IMR-90 (cell line): ENCODE measurements around the gene CSNK1D. TPM values are rescaled to one million over a fixed set of nuclear protein-coding genes. Genes with fewer than 3 reads are reported as not detected.

ENCODE experiments used
- ATAC-seq: fragments of 200-7000 bp; cut with Tn5 transposase; 2 replicates; pipeline ENCODE4 v1.9.1; 2020; ENCODE audit warnings: low read depth, mild to moderate bottlenecking, moderate library complexity
- BruUV-seq: library from RNA; stranded (reverse); fragments of 400-500 nt; replicated peaks from 2 replicates; lab custom pipeline; 2021; lab: Mats Ljungman, UMichigan
- CTCF ChIA-PET: fragments of 300-600 bp; formaldehyde crosslinking; extraction: SDS; loops from one replicate; lab custom pipeline; 2021; ENCODE audit warnings: antibody characterized with exemption; lab: Yijun Ruan, JAX
- POLR2A ChIA-PET: fragments of 300-600 bp; sonication (Branson Sonifier 250); formaldehyde crosslinking; loops from one replicate; lab custom pipeline; 2022; ENCODE audit warnings: antibody characterized with exemption; ENCODE audit not compliant: unreplicated experiment; lab: Charles Lee
- DNase-seq: peaks from one replicate; pipeline ENCODE4 v3.0.0; 2013
- H2AFZ ChIP-seq: replicated peaks from 2 replicates; pipeline ENCODE3; 2013; ENCODE audit warnings: low read length, mild to moderate bottlenecking; ENCODE audit not compliant: poor library complexity
- H2AK5ac ChIP-seq: 2 replicates; pipeline ENCODE4 v1.6.1; 2013; ENCODE audit warnings: low read depth, low read length, inconsistent platforms
- H2AK9ac ChIP-seq: replicated peaks from 2 replicates; pipeline ENCODE3; 2013; ENCODE audit warnings: mild to moderate bottlenecking, low read depth, low read length, moderate library complexity; ENCODE audit not compliant: poor library complexity
- H2BK120ac ChIP-seq: 2 replicates; pipeline ENCODE4 v1.6.1; 2013; ENCODE audit warnings: low read depth, low read length, inconsistent platforms
- H2BK15ac ChIP-seq: 3 replicates; pipeline ENCODE4 v1.6.1; 2013; ENCODE audit warnings: low read depth, low read length, inconsistent platforms
- H2BK20ac ChIP-seq: 2 replicates; pipeline ENCODE4 v1.6.1; 2013; ENCODE audit warnings: low read depth, mild to moderate bottlenecking, inconsistent platforms, low read length, moderate library complexity
- H2BK5ac ChIP-seq: 2 replicates; pipeline ENCODE4 v1.6.1; 2013; ENCODE audit warnings: mild to moderate bottlenecking, low read depth, low read length, inconsistent platforms; ENCODE audit not compliant: poor library complexity, severe bottlenecking
- H3K14ac ChIP-seq: replicated peaks from 2 replicates; pipeline ENCODE4 v1.6.1; 2013; ENCODE audit warnings: low read depth, low read length, inconsistent platforms
- H3K18ac ChIP-seq: 2 replicates; pipeline ENCODE4 v1.6.1; 2013; ENCODE audit warnings: low read depth, low read length, control low read depth
- H3K23ac ChIP-seq: 2 replicates; pipeline ENCODE4 v1.6.1; 2013; ENCODE audit warnings: low read depth, low read length, inconsistent platforms
- H3K27ac ChIP-seq: 2 replicates; pipeline ENCODE4 v1.5.1; 2013; ENCODE audit warnings: mild to moderate bottlenecking, control low read depth, low read length; ENCODE audit not compliant: insufficient read depth
- H3K27me3 ChIP-seq: 2 replicates; pipeline ENCODE4 v1.6.1; 2013; ENCODE audit warnings: low read length; ENCODE audit not compliant: control insufficient read depth, insufficient read depth
- H3K36me3 ChIP-seq: 2 replicates; pipeline ENCODE4 v1.6.1; 2013; ENCODE audit warnings: low read length, mixed read lengths; ENCODE audit not compliant: control insufficient read depth, insufficient read depth
- H3K4ac ChIP-seq: 2 replicates; pipeline ENCODE4 v1.6.1; 2013; ENCODE audit warnings: low read depth, low read length, inconsistent platforms
- H3K4me1 ChIP-seq: 2 replicates; pipeline ENCODE4 v1.6.1; 2013; ENCODE audit warnings: low read length, mixed read lengths; ENCODE audit not compliant: control insufficient read depth, insufficient read depth
- H3K4me2 ChIP-seq: 2 replicates; pipeline ENCODE4 v1.6.1; 2013; ENCODE audit warnings: low read depth, mild to moderate bottlenecking, control low read depth, low read length, moderate library complexity
- H3K4me3 ChIP-seq: 2 replicates; pipeline ENCODE4 v1.5.1; 2013; ENCODE audit warnings: low read depth, mild to moderate bottlenecking, control low read depth, low read length, moderate library complexity; ENCODE audit not compliant: insufficient read depth
- H3K56ac ChIP-seq: 2 replicates; pipeline ENCODE4 v1.6.1; 2013; ENCODE audit warnings: low read length, inconsistent platforms; ENCODE audit not compliant: insufficient read depth; ENCODE audit errors: extremely low read depth
- H3K79me1 ChIP-seq, 2 experiments: 2 replicates each; pipeline ENCODE4 v1.6.1; 2013; ENCODE audit warnings: low read length in 2 of 2, inconsistent platforms in 1 of 2, low read depth in 1 of 2
- H3K9ac ChIP-seq: 2 replicates; pipeline ENCODE4 v1.6.1; 2013; ENCODE audit warnings: low read depth, low read length, control low read depth
- H3K9me1 ChIP-seq: 2 replicates; pipeline ENCODE4 v1.6.1; 2013; ENCODE audit warnings: low read length, inconsistent platforms; ENCODE audit not compliant: insufficient read depth
- H3K9me3 ChIP-seq: 2 replicates; pipeline ENCODE4 v1.6.1; 2013; ENCODE audit warnings: low read length; ENCODE audit not compliant: control insufficient read depth, insufficient read depth
- H4K20me1 ChIP-seq: 2 replicates; pipeline ENCODE4 v1.6.1; 2013; ENCODE audit warnings: low read length, inconsistent platforms; ENCODE audit not compliant: insufficient read depth
- H4K5ac ChIP-seq: 2 replicates; pipeline ENCODE4 v1.6.1; 2013; ENCODE audit warnings: mild to moderate bottlenecking, low read depth, low read length, control low read depth
- H4K8ac ChIP-seq, 2 experiments: 2 replicates each; pipeline ENCODE4 v1.6.1; 2013; ENCODE audit warnings: low read depth in 2 of 2, low read length in 2 of 2, control low read depth in 1 of 2, inconsistent platforms in 1 of 2
- H4K91ac ChIP-seq: 2 replicates; pipeline ENCODE4 v1.6.1; 2013; ENCODE audit warnings: low read depth, low read length, inconsistent platforms; ENCODE audit not compliant: insufficient read depth
- CEBPB ChIP-seq: IDR thresholded peaks from 2 replicates; pipeline ENCODE4 v1.6.1; 2012; ENCODE audit warnings: low read depth, low read length, improper control_type of control experiment
- CHD1 ChIP-seq: IDR thresholded peaks from 2 replicates; pipeline ENCODE4 v1.6.1; 2012; ENCODE audit warnings: low read depth, low read length, improper control_type of control experiment
- CTCF ChIP-seq: conservative IDR thresholded peaks from 2 replicates; pipeline ENCODE4 v1.5.1; 2012; ENCODE audit warnings: mild to moderate bottlenecking, low read depth, low read length, improper control_type of control experiment
- FOS ChIP-seq: fragments of 150-350 bp; IDR thresholded peaks from 2 replicates; pipeline ENCODE4 v1.6.1; 2016; ENCODE audit warnings: low read depth, low read length
- MAFK ChIP-seq: IDR thresholded peaks from 2 replicates; pipeline ENCODE4 v1.6.1; 2012; ENCODE audit warnings: low read depth, low read length, improper control_type of control experiment
- MAZ ChIP-seq: IDR thresholded peaks from 2 replicates; pipeline ENCODE4 v1.6.1; 2012; ENCODE audit warnings: low read depth, mild to moderate bottlenecking, low read length, improper control_type of control experiment, moderate library complexity, borderline replicate concordance
- MXI1 ChIP-seq: IDR thresholded peaks from 2 replicates; pipeline ENCODE4 v1.6.1; 2012; ENCODE audit warnings: low read depth, mild to moderate bottlenecking, low read length, moderate library complexity, borderline replicate concordance
- NFE2L2 ChIP-seq: fragments of 150-350 bp; IDR thresholded peaks from 2 replicates; pipeline ENCODE4 v1.6.1; 2016; ENCODE audit warnings: low read depth, mild to moderate bottlenecking, low read length
- POLR2A ChIP-seq: IDR thresholded peaks from 2 replicates; pipeline ENCODE4 v1.6.1; 2012; ENCODE audit warnings: mild to moderate bottlenecking, low read depth, low read length
- RAD21 ChIP-seq: IDR thresholded peaks from 2 replicates; pipeline ENCODE4 v1.6.1; 2012; ENCODE audit warnings: low read length, improper control_type of control experiment
- RCOR1 ChIP-seq: IDR thresholded peaks from 2 replicates; pipeline ENCODE4 v1.6.1; 2012; ENCODE audit warnings: mild to moderate bottlenecking, low read length, improper control_type of control experiment; ENCODE audit not compliant: insufficient replicate concordance
- RFX5 ChIP-seq: IDR thresholded peaks from 2 replicates; pipeline ENCODE4 v1.8.0; 2012; ENCODE audit warnings: low read depth, mild to moderate bottlenecking, low read length, moderate library complexity
- WGBS, 2 experiments: methylation state at CpG; one replicate each; pipeline versions ENCODE4 v1.1.5 to v1.1.7; 2013; ENCODE audit warnings: missing lambda C conversion rate in 2 of 2; ENCODE audit not compliant: insufficient read length in 1 of 2; ENCODE audit errors: extremely low coverage in 2 of 2; 5-methylcytosine and 5-hydroxymethylcytosine counted together
- dilution Hi-C: fragments of 300-500 bp; cut with HindIII; formaldehyde crosslinking; loops from one replicate; pipeline ENCODE4 v1.14.3; 2018; ENCODE audit warnings: low sequenced_read_pairs; ENCODE audit not compliant: unreplicated experiment
- in situ Hi-C: fragments of 300-500 bp; cut with MboI; formaldehyde crosslinking; loops from 3 replicates; pipeline ENCODE4 v1.14.3; 2019; ENCODE audit warnings: low sequenced_read_pairs, inconsistent platforms, mixed read lengths
- intact Hi-C: fragments of 100-400 bp; cut with micrococcal nuclease; formaldehyde crosslinking; loops from 2 replicates; pipeline ENCODE4 v1.10.0; 2022
- polyA plus RNA-seq, 3 experiments: library from polyadenylated mRNA; depleted of rRNA; stranded (reverse); fragments of >200 nt; gene quantifications; 2 replicates each; pipeline ENCODE4 v1.2.3, GENCODE V29; 2012; ENCODE audit warnings: low replicate concordance in 1 of 3
- total RNA-seq: library from RNA; depleted of rRNA; stranded (reverse); fragments of >200 nt; gene quantifications from 2 replicates; pipeline ENCODE4 v1.2.3, GENCODE V29; 2012

The CSNK1D gene
- total and polyA plus RNA-seq, 2 of the 4 experiments (the other 2 are of a cell fraction): 47.1 to 186 TPM

GRCh38 chr17:82318772-82319606 is 45.5 kb upstream of the CSNK1D start (continued):
- TF ChIP-seq CEBPB: no peak

- in situ Hi-C loops: no loop called here
- no peak overlapping the region for H4K8ac ChIP-seq
- H3K9me3 ChIP-seq: no peaks in the 10 kb centered on the region
- ATAC-seq: no peak
- H3K23ac ChIP-seq: no peak overlapping the region
- no peak overlapping the region for H2BK15ac ChIP-seq
- ChIA-PET POLR2A (no interaction called here), CTCF (no interaction called here)
- H4K5ac ChIP-seq: no peak overlapping the region
- no peaks in the 10 kb centered on the region for H3K4me1 ChIP-seq
- no peak overlapping the region for H3K4me2 ChIP-seq
- no peaks in the 10 kb centered on the region for H3K79me1 ChIP-seq
- dilution Hi-C loops: no loop called here
- no peaks in the 10 kb centered on the region; the same call in 1 of the 2 replicates for H4K20me1 ChIP-seq
- TF ChIP-seq RAD21: no peak
- TF ChIP-seq RCOR1: no peak
- no peak for TF ChIP-seq MXI1
- no peak for TF ChIP-seq CTCF
- TF ChIP-seq MAZ: no peak
- no peak for TF ChIP-seq POLR2A
- no peak for TF ChIP-seq MAFK
- no peak for TF ChIP-seq CHD1
- TF ChIP-seq NFE2L2: no peak
- no peak for TF ChIP-seq RFX5
- no peak for TF ChIP-seq FOS
- H2AK5ac ChIP-seq: no peak overlapping the region
- no TSS peak for BruUV-seq
- peaks cover 7% of the 10 kb centered on the region; the same call in 1 of the 2 replicates for H3K9me1 ChIP-seq
- H2BK20ac ChIP-seq: no peak overlapping the region
- no peak overlapping the region for H3K9ac ChIP-seq
- no peak overlapping the region for H3K4me3 ChIP-seq
- peaks cover 36% of the 10 kb centered on the region for H3K27me3 ChIP-seq
- no peak overlapping the region for H3K27ac ChIP-seq
- H2BK120ac ChIP-seq: no peak overlapping the region
- DNase-seq: no peak
- H3K14ac ChIP-seq: no peak overlapping the region
- H2AK9ac ChIP-seq: no peak overlapping the region
- H3K18ac ChIP-seq: no peak overlapping the region
- H3K56ac ChIP-seq: no peak overlapping the region
- H2AFZ ChIP-seq: no peak overlapping the region
- H3K36me3 ChIP-seq: no peaks in the 10 kb centered on the region
- no peak overlapping the region for H3K4ac ChIP-seq
- WGBS, 2 experiments: 94% methylated on average over 20 of the region's 20 CpGs; no CpG with 5 or more reads in 1 of the 2 experiments
- H2BK5ac ChIP-seq: no peak overlapping the region
- intact Hi-C loops: no loop called here
- H4K91ac ChIP-seq: no peak overlapping the region
These were observed 44.6 kb upstream of the CSNK1D start for GRCh38 chr17:82318169-82318498.
